Suprapubic skin (tissue), 4 donors: ENCODE results near the gene FLVCR2.

Source experiments
- EP300 ChIP-seq: sonication (generic); formaldehyde crosslinking; IDR thresholded peaks from one replicate; pipeline ENCODE4 v1.6.1; 2017; ENCODE audit warnings: antibody characterized with exemption
- POLR2AphosphoS5 ChIP-seq, 3 donors: sonication (generic); formaldehyde crosslinking; IDR thresholded peaks; one replicate each; pipeline ENCODE4 v1.6.1; 2017; ENCODE audit warnings: antibody characterized with exemption in 3 of 3
- TF ChIP-seq, protein P1 (sequence below), 2 donors: fragments of 200-600 bp in 1 of 2; fragments of 450-650 bp in 1 of 2; sonication (generic) in 1 of 2; IDR thresholded peaks; one replicate each; pipeline ENCODE4 v1.5.1; 2016 to 2019; ENCODE audit warnings: antibody characterized with exemption in 2 of 2, mild to moderate bottlenecking in 1 of 2, moderate library complexity in 1 of 2

- TF ChIP-seq, protein P1, sequence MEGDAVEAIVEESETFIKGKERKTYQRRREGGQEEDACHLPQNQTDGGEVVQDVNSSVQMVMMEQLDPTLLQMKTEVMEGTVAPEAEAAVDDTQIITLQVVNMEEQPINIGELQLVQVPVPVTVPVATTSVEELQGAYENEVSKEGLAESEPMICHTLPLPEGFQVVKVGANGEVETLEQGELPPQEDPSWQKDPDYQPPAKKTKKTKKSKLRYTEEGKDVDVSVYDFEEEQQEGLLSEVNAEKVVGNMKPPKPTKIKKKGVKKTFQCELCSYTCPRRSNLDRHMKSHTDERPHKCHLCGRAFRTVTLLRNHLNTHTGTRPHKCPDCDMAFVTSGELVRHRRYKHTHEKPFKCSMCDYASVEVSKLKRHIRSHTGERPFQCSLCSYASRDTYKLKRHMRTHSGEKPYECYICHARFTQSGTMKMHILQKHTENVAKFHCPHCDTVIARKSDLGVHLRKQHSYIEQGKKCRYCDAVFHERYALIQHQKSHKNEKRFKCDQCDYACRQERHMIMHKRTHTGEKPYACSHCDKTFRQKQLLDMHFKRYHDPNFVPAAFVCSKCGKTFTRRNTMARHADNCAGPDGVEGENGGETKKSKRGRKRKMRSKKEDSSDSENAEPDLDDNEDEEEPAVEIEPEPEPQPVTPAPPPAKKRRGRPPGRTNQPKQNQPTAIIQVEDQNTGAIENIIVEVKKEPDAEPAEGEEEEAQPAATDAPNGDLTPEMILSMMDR (IDR thresholded peaks at IDR 0.05): peak in 1 of 2 donors; percentile 4
- TF ChIP-seq POLR2AphosphoS5 (IDR thresholded peaks at IDR 0.05) (peak in 1 of 3 donors; percentile 22), EP300 (no peak)
Measured at GRCh38 chr14:75660630-75661498, 82.4 kb downstream of the FLVCR2 start, which contains the start of the genes ERG28 and TTLL5.
